GM21717 (cell line): Measurements from ENCODE around the gene LRMDA.

ENCODE experiments used
- ATAC-seq: cut with Tn5 transposase; IDR thresholded peaks from one replicate; pipeline ENCODE4 v1.9.1; 2021; ENCODE audit warnings: mild to moderate bottlenecking, moderate library complexity; ENCODE audit not compliant: unreplicated experiment

The LRMDA gene

GRCh38 chr10:75531571-75532031 lies 100.2 kb downstream of the LRMDA start:
- ATAC-seq: no peak

- no peak for ATAC-seq
These were observed 101.0 kb downstream of the LRMDA start for GRCh38 chr10:75532253-75532924.

- no peak for ATAC-seq
These were observed 106.7 kb downstream of the LRMDA start for GRCh38 chr10:75538144-75538543.

DNA sequence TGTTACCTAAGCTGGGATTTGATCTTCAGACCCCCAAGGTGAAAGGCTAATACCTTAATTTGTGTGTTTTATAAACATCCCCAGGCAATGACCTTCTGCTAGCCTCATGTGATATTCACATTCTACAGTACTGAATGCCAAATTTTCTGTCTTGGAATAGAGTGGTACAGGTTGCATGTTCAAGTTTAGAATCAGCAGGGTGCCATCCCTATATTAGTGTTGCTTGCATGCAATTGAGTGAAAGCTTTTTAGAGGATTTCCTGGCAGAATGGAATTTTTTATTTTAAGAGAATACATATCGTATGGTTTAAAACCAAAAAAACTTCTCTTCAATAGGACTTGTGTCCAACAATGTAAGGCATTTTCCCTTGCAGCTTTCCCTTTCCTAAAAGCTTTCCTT lies 107.3 kb downstream of the LRMDA start:
- ATAC-seq: no peak

DNA sequence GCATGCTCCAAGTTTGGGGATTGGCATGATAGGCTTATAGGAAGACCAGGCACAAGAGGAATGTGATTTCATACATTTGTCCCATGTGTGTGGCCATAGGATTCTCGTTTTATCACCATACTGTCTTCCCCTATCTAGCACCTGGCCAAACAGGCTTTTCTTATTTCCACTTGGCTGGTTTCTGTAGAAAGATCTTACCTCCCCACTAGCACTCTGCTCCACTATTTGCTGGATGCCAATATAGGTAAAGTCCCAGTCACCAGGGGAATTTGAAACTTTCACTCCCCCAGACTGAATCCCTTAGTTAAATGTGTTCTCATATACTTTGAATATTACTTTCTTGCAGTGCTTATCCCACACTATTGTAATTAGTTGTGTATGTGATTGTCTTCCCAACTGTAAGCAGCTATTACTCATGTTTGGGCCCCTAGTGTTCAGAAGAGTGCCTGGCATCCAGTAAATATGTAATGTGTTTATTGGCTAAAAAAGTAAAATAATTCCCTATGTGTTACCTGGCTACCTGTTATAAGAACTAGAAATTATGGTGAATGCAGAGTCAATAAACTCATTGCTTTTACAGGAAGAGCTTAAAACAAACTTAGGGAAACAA lies 109.0 kb downstream of the LRMDA start:
- no peak for ATAC-seq

GRCh38 chr10:75540981-75541380 lies 109.6 kb downstream of the LRMDA start:
- ATAC-seq: no peak

DNA sequence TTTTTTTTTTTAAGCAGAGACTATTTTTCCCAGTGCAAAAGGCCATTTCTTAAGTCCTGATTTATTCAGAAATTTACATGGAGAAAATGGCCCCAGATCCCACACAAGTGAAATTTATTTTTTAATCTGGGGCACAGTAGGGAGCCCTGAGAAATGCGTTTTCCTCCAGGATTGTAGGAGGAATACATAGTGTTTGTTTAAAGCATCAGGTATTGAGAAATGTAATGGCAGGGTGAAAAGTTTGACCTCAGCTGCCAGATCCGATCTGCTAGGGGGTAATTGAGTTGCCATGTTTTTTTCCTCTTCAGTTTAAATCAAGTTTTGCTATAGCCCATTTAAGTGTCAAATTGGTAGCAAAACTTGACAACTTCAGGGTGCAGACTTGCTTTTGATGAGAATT lies 110.0 kb downstream of the LRMDA start:
- no peak for ATAC-seq

DNA sequence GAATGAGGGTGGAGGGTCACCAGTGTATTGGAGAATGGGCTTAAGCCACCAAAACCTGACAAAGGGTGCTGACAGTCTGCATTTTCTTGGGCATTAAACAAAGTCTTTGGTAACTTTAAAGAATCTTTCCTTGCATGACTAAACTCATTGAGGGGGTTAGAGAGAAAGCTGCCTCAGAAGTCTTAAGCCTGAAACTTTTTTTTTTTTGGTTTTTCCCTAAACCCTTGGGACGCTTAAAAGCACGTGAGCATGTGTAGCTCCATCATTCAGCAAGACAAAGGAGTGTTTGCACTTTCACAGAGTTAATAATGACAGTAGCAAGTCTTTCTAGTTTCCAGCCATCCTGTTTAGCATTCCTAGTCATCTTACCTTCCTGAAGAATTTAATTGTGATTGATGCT lies 110.7 kb downstream of the LRMDA start:
- no peak for ATAC-seq

- no peak for ATAC-seq
These were observed 111.5 kb downstream of the LRMDA start for GRCh38 chr10:75542906-75543305.

- ATAC-seq: no peak
These were observed 113.0 kb downstream of the LRMDA start for GRCh38 chr10:75544386-75544785.

DNA sequence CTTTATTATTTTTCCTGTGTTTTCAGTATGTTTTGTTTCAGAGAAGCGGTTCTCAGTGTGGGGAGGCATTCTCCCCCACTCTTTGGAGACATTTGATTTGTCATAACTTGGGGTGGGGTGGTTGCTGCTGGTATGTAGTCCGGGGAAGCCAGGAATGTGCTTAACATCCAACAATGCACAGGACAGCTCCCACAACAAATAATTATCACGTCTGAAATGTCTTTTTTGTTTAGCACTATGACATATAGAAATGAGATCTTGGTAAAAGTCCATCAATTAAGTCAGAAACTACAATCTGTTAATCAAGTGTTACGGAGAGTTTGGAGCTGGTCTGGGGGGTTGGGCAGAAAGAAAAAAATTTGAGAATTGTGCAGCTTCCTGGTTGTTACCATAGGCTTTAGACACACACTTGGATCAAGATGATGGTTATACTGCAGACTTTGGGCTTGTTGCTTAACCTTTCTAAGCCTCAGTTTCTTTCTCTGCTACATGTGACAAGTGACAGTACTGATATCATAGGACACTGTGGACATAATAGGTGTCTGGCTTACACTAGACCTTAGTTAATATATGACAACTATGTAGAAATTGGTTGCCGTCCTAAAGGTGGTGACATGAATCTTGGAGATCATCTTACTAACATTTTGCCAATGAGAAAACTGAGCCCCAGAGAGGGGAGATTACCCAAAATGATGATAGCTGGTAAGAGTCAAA lies 113.7 kb downstream of the LRMDA start:
- no peak for ATAC-seq

GRCh38 chr10:75546004-75546403 lies 114.6 kb downstream of the LRMDA start:
- no peak for ATAC-seq

DNA sequence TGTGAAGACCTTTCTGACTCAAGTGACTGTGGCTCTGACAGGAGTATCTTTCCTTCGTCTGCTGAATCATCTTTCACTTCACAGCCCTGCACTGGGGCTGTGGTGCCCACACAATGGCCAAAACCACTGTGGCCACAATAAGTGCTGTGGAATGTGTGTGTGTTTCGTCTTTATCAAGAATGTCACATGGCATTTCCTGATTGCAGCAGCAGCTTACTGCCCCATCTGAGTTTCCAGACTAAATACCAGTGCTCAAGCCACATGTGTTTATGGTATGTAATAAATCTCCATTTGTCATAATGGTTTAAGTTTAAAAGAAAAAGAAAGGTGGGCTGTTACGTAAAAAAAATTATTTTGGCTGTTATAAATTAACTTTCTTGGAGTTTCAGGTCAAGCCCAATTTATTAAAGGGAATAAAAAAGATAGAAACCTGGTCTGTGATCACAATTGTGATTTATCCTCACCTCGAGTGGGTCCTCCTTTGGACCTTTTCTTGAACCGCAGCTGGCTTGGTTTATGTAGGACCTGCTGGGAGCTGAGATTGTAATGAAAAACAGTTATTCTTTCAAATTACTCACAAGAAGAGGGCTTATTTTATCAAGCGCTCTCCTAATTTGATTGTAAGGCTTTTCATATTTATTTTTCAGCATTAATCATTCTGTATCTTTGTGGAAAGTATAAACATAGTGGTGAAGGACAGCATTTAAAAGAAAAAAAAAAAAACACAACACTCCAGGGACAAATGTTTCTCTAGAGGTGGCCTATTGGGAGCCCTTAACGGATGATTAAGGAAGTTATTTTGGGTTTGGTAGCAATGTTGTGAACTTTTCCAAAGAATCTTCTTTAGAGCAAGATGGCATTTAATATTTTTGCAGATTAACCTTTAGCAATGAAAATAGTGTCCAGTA lies 116.2 kb downstream of the LRMDA start:
- ATAC-seq: no peak

DNA sequence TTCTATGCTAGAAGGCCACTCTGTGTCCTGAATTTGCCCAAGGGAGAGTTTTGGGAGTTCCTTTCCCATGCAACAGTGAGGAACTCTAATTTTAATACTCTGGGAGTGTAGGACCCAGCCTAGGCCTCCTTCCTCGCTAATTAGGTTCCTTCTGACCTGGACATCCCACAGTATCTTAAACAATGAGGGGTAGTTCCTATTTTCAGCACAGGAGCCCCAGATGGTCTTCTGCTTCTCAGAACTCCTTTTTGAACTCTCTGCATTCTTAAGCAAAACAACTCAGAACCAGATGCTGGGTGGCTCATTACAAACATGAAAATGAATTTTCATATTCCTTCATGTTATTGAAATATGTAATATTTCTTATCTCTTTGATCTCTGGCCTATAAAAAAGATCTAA lies 116.9 kb downstream of the LRMDA start:
- ATAC-seq: no peak

- ATAC-seq: no peak
These were observed 118.8 kb downstream of the LRMDA start for GRCh38 chr10:75550191-75550590.

DNA sequence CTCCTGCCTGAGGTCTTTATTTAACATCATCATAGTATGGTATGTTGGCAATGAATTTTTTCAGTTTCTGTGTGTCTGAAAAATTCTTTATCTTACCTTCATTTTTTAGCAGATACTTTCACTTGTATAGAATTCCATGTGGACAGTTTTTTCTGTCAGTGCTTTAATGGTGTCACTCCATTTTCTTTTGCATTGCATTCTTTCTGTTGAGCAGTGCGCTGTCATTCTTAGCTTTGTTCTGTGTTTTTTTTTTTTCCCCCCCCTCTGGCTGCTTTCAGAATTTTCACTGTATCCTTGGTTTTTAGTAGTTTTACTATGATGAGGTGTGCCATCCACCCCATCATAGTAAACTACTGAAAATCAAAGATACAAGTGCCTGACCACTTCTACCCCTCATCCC lies 120.7 kb downstream of the LRMDA start:
- ATAC-seq: no peak

DNA sequence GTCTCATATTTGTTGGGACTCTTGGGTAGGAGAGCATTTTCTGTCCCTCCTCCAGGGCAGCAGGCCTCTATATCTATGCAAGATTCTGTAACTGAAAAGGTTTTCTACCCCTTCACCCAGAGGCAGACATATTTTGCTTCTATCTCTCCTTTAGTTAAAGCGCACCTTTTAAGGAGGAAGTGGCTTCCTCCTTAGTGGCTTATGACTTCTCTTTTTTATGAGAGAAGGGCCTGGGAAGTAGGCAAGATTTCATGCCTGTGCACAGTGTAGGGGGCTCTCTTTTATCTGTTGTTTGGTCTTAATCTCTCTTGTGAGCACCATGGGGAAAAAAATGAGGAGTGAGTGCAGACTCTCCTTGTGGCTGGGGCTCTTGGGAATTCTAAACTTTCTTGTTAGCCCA lies 122.1 kb downstream of the LRMDA start:
- no peak for ATAC-seq

GRCh38 chr10:75555323-75555722 lies 123.9 kb downstream of the LRMDA start:
- no peak for ATAC-seq

DNA sequence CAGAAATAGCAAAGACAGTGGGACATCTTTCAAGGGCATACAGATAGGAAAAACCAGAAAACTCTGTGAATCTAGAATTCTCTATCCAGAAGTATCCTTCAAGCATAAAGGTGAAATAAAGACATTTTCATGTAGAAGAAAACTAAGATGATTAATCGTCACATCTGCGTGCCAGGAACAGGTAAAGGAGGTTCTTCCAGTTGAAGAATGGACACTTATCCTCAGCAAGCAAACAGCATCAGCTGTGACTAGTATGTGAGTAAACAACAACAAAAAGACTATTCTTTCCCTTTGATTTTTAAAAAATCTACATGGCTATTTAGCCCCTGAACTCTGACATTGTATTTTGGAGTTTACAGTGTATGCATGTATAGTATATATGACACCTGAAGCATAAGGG lies 124.9 kb downstream of the LRMDA start:
- no peak for ATAC-seq

DNA sequence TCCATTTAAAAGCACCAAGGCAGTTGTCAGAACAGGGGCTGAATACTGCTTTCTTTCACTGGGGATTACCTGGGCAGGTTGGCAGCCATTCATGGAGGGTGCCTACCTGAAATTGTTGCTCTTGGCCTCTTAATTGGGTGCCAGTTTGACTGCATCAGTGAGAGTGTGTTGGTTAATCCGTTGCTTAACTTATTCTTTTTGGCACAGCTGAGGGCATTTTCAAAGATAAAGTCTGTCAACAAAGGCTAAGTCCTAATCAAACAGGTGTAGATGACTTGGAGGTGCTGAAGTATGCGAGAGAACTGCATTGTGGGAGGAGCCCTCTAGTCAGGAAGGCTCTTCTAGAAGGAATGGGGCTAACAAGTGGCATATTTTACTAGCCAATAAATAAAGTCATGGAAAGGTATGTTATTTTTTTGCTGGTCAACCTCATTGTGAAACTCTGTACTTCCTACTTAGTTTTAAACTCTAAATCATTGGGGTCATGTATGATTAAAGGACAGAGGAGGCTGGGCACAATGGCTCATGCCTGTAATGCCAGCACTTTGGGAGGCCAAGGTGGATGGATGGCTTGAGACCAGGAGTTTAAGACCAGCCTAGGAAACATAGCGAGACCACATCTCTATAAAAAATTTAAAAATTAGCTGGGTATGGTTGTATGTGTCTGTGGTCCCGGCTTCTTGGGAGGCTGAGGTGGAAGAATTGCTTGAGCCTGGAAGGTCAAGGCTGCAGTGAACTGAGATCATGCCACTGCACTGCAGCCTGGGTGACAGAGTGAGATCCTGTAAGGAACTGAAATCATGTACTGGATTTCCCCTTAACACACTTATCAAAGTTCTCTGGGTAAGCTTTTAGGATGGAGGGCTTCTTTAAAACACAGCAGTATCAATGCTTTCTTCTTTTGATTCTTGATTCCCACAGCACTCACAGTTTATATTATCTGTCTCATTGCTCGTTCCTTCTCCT lies 134.1 kb downstream of the LRMDA start:
- ATAC-seq: no peak
